GM21619 (cell line): ENCODE results near the gene MTCL1.

Source experiments
- ATAC-seq: cut with Tn5 transposase; IDR thresholded peaks from one replicate; pipeline ENCODE4 v1.9.1; 2021; ENCODE audit not compliant: unreplicated experiment

The MTCL1 gene

GRCh38 chr18:8856212-8856611 lies 150.9 kb downstream of the MTCL1 start:
- ATAC-seq, result no peak

- ATAC-seq, result no peak
Observed at GRCh38 chr18:8856769-8857393, 151.5 kb downstream of the MTCL1 start.

GRCh38 chr18:8857806-8858205 lies 152.4 kb downstream of the MTCL1 start:
- ATAC-seq, result no peak

GRCh38 chr18:8858888-8859511 lies 153.6 kb downstream of the MTCL1 start:
- ATAC-seq, result no peak

- no peak for ATAC-seq
Observed at GRCh38 chr18:8860845-8861642, 155.7 kb downstream of the MTCL1 start.

GRCh38 chr18:8863427-8863826 lies 158.1 kb downstream of the MTCL1 start:
- no peak for ATAC-seq

- no peak for ATAC-seq
Observed at GRCh38 chr18:8865934-8866333, 160.6 kb downstream of the MTCL1 start.

GRCh38 chr18:8866679-8867078 lies 161.3 kb downstream of the MTCL1 start:
- ATAC-seq, result no peak

- ATAC-seq, result no peak
Observed at GRCh38 chr18:8868276-8868675, 162.9 kb downstream of the MTCL1 start.

GRCh38 chr18:8868779-8869415 lies 163.5 kb downstream of the MTCL1 start:
- no peak for ATAC-seq

GRCh38 chr18:8869696-8870095 lies 164.3 kb downstream of the MTCL1 start:
- ATAC-seq, result no peak

GRCh38 chr18:8870528-8870927 lies 165.2 kb downstream of the MTCL1 start:
- ATAC-seq, result no peak

- no peak for ATAC-seq
Observed at GRCh38 chr18:8871489-8871888, 166.1 kb downstream of the MTCL1 start.

- no peak for ATAC-seq
Observed at GRCh38 chr18:8874872-8875271, 169.5 kb downstream of the MTCL1 start.

GRCh38 chr18:8876887-8877286 lies 171.5 kb downstream of the MTCL1 start:
- no peak for ATAC-seq

GRCh38 chr18:8881103-8881502 lies 175.7 kb downstream of the MTCL1 start:
- no peak for ATAC-seq
